GM12864 (cell line): ENCODE data around the gene ATF6.

Source experiments
- DNase-seq: peaks from one replicate; pipeline ENCODE4 v3.0.0-alpha.2; 2011; ENCODE audit warnings: low read depth
- H3K4me3 ChIP-seq: 2 replicates; pipeline ENCODE4 v1.5.1; 2011; ENCODE audit warnings: mild to moderate bottlenecking, low read depth, low read length, control low read depth
- TF ChIP-seq, protein P1 (sequence below): IDR thresholded peaks from 2 replicates; pipeline ENCODE4 v1.5.1; 2011; ENCODE audit warnings: low read depth, mild to moderate bottlenecking, moderate library complexity, low read length, control low read depth, inconsistent platforms; ENCODE audit errors: missing control alignments

Gene ATF6

DNA sequence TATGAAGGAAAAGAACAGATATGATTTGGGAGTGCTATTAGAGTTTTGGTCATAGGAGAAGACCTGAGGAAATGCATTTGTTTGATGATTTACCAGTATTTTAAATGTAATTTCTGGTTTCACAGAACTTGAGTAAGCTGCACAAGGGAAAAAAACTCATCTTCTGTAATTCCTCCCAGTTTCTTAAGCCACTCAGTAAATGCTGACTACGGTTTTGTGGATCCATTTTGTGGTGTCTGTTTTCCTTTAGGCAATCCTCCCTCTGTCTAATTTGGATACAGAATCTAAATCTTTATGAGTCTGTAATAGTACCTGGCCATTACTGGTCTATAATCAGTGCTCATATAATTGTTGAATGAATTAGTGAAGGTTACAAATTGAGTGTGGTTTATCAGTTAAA is 185.5 kb downstream of the ATF6 start:
- no peak overlapping the region for H3K4me3 ChIP-seq
- TF ChIP-seq, protein P1, sequence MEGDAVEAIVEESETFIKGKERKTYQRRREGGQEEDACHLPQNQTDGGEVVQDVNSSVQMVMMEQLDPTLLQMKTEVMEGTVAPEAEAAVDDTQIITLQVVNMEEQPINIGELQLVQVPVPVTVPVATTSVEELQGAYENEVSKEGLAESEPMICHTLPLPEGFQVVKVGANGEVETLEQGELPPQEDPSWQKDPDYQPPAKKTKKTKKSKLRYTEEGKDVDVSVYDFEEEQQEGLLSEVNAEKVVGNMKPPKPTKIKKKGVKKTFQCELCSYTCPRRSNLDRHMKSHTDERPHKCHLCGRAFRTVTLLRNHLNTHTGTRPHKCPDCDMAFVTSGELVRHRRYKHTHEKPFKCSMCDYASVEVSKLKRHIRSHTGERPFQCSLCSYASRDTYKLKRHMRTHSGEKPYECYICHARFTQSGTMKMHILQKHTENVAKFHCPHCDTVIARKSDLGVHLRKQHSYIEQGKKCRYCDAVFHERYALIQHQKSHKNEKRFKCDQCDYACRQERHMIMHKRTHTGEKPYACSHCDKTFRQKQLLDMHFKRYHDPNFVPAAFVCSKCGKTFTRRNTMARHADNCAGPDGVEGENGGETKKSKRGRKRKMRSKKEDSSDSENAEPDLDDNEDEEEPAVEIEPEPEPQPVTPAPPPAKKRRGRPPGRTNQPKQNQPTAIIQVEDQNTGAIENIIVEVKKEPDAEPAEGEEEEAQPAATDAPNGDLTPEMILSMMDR, result no peak
- DNase-seq, result no peak

DNA sequence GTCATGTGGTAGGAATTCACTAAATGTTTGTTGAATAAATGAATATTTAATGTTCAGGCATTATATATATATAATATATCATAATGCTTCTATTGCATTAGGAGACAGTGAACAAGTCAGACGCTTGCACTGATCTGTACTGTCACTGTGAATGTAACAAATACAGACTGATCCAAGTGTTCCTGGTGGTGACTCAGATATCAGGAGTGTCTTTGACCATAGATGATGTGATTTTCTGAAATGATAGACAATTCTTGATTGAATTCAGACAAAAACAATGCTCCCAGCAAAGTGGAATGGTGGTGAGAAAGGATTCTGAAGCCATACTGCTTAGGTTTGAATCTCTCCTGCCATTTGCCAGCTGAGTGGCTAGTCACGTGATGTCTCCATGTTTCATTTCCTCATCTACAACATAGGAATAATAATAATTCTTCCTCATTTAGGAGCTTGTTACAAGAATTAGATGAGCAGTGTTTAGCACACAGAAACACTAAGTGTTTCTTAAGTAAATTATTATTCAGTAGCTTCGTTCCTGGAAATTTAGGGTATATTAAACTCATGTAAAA is 186.6 kb downstream of the ATF6 start:
- TF ChIP-seq, protein P1, result no peak
- no peak overlapping the region for H3K4me3 ChIP-seq
- no peak for DNase-seq

- no peak for DNase-seq
- no peak overlapping the region for H3K4me3 ChIP-seq
- TF ChIP-seq, protein P1, result no peak
These were observed 187.3 kb downstream of the ATF6 start for GRCh38 chr1:161953256-161953920.

DNA sequence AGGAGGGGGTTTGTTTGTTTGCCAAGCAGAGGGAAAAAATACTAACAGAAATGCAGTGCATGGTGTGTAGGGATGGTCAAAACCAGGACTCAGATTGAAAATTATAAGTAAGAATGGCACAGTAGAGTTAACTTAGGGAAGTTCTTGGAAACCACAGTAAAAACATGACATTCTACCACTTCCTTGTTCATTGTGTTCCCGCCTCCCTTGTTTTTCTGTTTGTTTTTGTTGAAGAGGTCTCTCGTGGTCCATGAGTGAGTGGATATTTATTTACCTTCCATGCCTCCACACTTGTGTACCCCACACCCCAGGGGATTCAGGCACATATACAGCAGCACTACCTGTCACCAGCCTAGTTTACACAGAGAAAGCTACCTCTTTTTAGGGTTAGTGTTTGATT is 187.9 kb downstream of the ATF6 start:
- H3K4me3 ChIP-seq, result no peak overlapping the region
- no peak for DNase-seq
- TF ChIP-seq, protein P1, result no peak

DNA sequence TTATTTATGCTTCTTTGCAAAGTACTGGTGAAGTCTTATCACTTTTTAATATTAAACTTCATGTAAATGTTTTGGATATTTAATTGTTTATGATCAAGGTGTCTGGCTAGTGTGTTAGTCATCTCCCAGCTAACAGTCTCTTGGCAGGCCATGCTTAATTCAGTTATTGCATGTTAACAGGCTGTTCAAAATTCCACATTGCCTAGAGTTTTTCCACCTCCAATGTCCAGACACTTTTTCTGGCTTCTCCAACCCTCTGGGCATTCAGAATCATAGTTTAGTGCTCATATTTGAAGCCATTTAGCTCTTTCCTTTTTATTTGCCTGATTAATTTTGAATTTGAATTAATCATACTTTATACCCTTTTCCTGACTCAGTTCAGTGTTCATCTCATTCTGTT is 188.3 kb downstream of the ATF6 start:
- H3K4me3 ChIP-seq, result no peak overlapping the region
- no peak for DNase-seq
- TF ChIP-seq, protein P1, result no peak

- DNase-seq, result no peak
- TF ChIP-seq, protein P1, result no peak
- no peak overlapping the region for H3K4me3 ChIP-seq
These were observed 189.5 kb downstream of the ATF6 start for GRCh38 chr1:161955606-161956005.

DNA sequence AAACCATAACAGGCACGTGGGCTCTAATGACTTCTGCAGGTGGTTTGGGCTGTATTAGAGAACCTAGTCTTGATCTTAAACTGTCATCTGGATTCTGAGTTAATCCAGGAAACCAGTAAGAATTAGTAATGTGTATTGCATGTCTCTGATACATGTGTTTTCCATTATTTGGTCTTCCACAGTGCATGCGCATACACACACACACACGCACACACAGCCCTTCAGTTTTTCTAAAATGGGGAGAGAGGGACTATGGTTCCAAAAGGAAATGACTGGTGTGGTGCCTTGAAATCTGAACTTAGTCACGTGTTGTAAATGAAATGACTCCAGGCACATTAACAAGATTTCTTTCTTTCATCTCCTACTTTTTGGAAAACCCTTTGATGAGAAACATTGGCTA is 190.0 kb downstream of the ATF6 start:
- DNase-seq, result no peak
- no peak overlapping the region for H3K4me3 ChIP-seq
- TF ChIP-seq, protein P1, result no peak
